ENCODE data around the gene CHST9.

Gene CHST9

GRCh38 chr18:27042177-27042576 is 142.9 kb downstream of the CHST9 start:
- DNase-seq (ENCODE audit: low read depth), result no peak

GRCh38 chr18:27040796-27041195 is 144.3 kb downstream of the CHST9 start:
- H3K4me3 ChIP-seq (ENCODE audit: low read depth, low read length), result no peak overlapping the region
- TF ChIP-seq CTCF (IDR thresholded peaks at IDR 0.05; ENCODE audit: insufficient read depth, low read depth, low read length, missing control alignments), result no peak
- no peak for DNase-seq (ENCODE audit: low read depth)

More at GRCh38 chr18:27042177-27042576, 142.9 kb downstream of the CHST9 start:
- TF ChIP-seq CTCF (IDR thresholded peaks at IDR 0.05; ENCODE audit: insufficient read depth, low read depth, low read length, missing control alignments), result no peak
- no peak overlapping the region for H3K4me3 ChIP-seq (ENCODE audit: low read depth, low read length)

GRCh38 chr18:27033722-27034121 is 151.4 kb downstream of the CHST9 start:
- no peak for DNase-seq (ENCODE audit: low read depth)
- H3K4me3 ChIP-seq (ENCODE audit: low read depth, low read length), result no peak overlapping the region
- no peak for TF ChIP-seq CTCF (IDR thresholded peaks at IDR 0.05; ENCODE audit: insufficient read depth, low read depth, low read length, missing control alignments)

GRCh38 chr18:27030421-27030820 is 154.7 kb downstream of the CHST9 start:
- no peak overlapping the region for H3K4me3 ChIP-seq (ENCODE audit: low read depth, low read length)
- TF ChIP-seq CTCF (IDR thresholded peaks at IDR 0.05; ENCODE audit: insufficient read depth, low read depth, low read length, missing control alignments), result no peak
- DNase-seq (ENCODE audit: low read depth), result no peak

- H3K4me3 ChIP-seq (ENCODE audit: low read depth, low read length), result no peak overlapping the region
- no peak for TF ChIP-seq CTCF (IDR thresholded peaks at IDR 0.05; ENCODE audit: insufficient read depth, low read depth, low read length, missing control alignments)
- no peak for DNase-seq (ENCODE audit: low read depth)
These were observed 162.6 kb downstream of the CHST9 start for GRCh38 chr18:27022477-27022876.

GRCh38 chr18:27017901-27018500 is 167.1 kb downstream of the CHST9 start:
- H3K4me3 ChIP-seq (ENCODE audit: low read depth, low read length), result no peak overlapping the region
- peak; percentile 30 for DNase-seq (ENCODE audit: low read depth)
- peak; percentile 50 for TF ChIP-seq CTCF (IDR thresholded peaks at IDR 0.05; ENCODE audit: insufficient read depth, low read depth, low read length, missing control alignments)

- TF ChIP-seq CTCF (IDR thresholded peaks at IDR 0.05; ENCODE audit: insufficient read depth, low read depth, low read length, missing control alignments), result no peak
- no peak for DNase-seq (ENCODE audit: low read depth)
- no peak overlapping the region for H3K4me3 ChIP-seq (ENCODE audit: low read depth, low read length)
These were observed 170.3 kb downstream of the CHST9 start for GRCh38 chr18:27014841-27015240.

Data from GM12865 (cell line).